HG03469 (cell line): ENCODE data around the gene ATG4B.

Source experiments
- ATAC-seq: cut with Tn5 transposase; IDR thresholded peaks from one replicate; pipeline ENCODE4 v1.9.1; 2021; ENCODE audit warnings: mild to moderate bottlenecking, moderate library complexity, moderate number of reproducible peaks; ENCODE audit not compliant: unreplicated experiment

Gene ATG4B

GRCh38 chr2:241612156-241613016 is 25.1 kb upstream of the ATG4B start:
- no peak for ATAC-seq

GRCh38 chr2:241613017-241613780 is 24.3 kb upstream of the ATG4B start:
- no peak for ATAC-seq

- ATAC-seq: no peak
Observed at GRCh38 chr2:241615041-241615440, 22.5 kb upstream of the ATG4B start.

GRCh38 chr2:241615522-241616052 is 21.9 kb upstream of the ATG4B start:
- ATAC-seq: no peak

- no peak for ATAC-seq
Observed at GRCh38 chr2:241616168-241617125, 21.0 kb upstream of the ATG4B start.

GRCh38 chr2:241617431-241618154 is 19.9 kb upstream of the ATG4B start:
- ATAC-seq: no peak

- no peak for ATAC-seq
Observed at GRCh38 chr2:241618296-241618805, 19.1 kb upstream of the ATG4B start.

- ATAC-seq: no peak
Observed at GRCh38 chr2:241618829-241619228, 18.7 kb upstream of the ATG4B start.

GRCh38 chr2:241619597-241620418 is 17.7 kb upstream of the ATG4B start:
- ATAC-seq: no peak

- no peak for ATAC-seq
Observed at GRCh38 chr2:241620419-241620769, 17.1 kb upstream of the ATG4B start.

GRCh38 chr2:241627675-241628074 is 9.8 kb upstream of the ATG4B start:
- no peak for ATAC-seq

- no peak for ATAC-seq
Observed at GRCh38 chr2:241629762-241630435, 7.6 kb upstream of the ATG4B start.

- ATAC-seq: no peak
Observed at GRCh38 chr2:241632478-241633325, 4.8 kb upstream of the ATG4B start.

GRCh38 chr2:241633561-241633960 is 3.9 kb upstream of the ATG4B start:
- no peak for ATAC-seq

GRCh38 chr2:241635756-241636155 is 1.7 kb upstream of the ATG4B start:
- no peak for ATAC-seq

GRCh38 chr2:241636182-241637017 is 1.1 kb upstream of the ATG4B start:
- ATAC-seq: peak; percentile 19
